SK-N-MC (cell line): ENCODE data around the gene NLGN1.
A peak's percentile ranks its signal among the peaks of the same experiment; 100 is the strongest.
"Not testable (repeated sequence)": the region's sequence is repeated elsewhere in the genome, so short reads cannot be mapped to it uniquely, and the experiment has no call there.

Source experiments
- DNase-seq: peaks from one replicate; pipeline ENCODE4 v3.0.0-alpha.2; 2011; ENCODE audit warnings: low read depth, low spot score
- H3K27ac ChIP-seq: fragments of 200-600 bp; sonication (generic); 2 replicates; pipeline ENCODE4 v1.5.1; 2016; ENCODE audit warnings: mixed run types
- H3K36me3 ChIP-seq: fragments of 200-600 bp; sonication (generic); 2 replicates; pipeline ENCODE4 v1.6.1; 2017; ENCODE audit warnings: antibody characterized with exemption, low read length, mixed read lengths; ENCODE audit not compliant: insufficient read depth
- H3K4me3 ChIP-seq: fragments of 200-600 bp; sonication (generic); 2 replicates; pipeline ENCODE4 v1.5.1; 2016
- H3K9ac ChIP-seq: fragments of 200-600 bp; sonication (generic); 2 replicates; pipeline ENCODE4 v1.8.0; 2017; ENCODE audit warnings: mixed run types, mixed read lengths; ENCODE audit not compliant: insufficient read length
- H3K9me3 ChIP-seq: fragments of 200-600 bp; sonication (generic); 2 replicates; pipeline ENCODE4 v1.6.1; 2017; ENCODE audit warnings: low read depth, mild to moderate bottlenecking, antibody characterized with exemption, low read length, moderate library complexity, mixed read lengths
- EZH2 ChIP-seq: fragments of 200-600 bp; sonication (generic); IDR thresholded peaks from one replicate; pipeline ENCODE4 v1.6.1; 2017; ENCODE audit warnings: antibody characterized with exemption
- FOXP2 ChIP-seq: optimal IDR thresholded peaks from 2 replicates; pipeline ENCODE3; 2011; ENCODE audit warnings: mild to moderate bottlenecking, moderate library complexity; ENCODE audit not compliant: insufficient read depth; ENCODE audit errors: extremely low read length, control extremely low read depth
- POLR2AphosphoS5 ChIP-seq: IDR thresholded peaks from 2 replicates; pipeline ENCODE4 v1.6.1; 2012; ENCODE audit warnings: mild to moderate bottlenecking, low read depth, low read length, borderline replicate concordance

Gene NLGN1

GRCh38 chr3:173589116-173589515 lies 191.6 kb downstream of the NLGN1 start:
- H3K9me3 ChIP-seq = no peaks in the 10 kb centered on the region
- TF ChIP-seq POLR2AphosphoS5 = no peak
- TF ChIP-seq EZH2 = no peak
- TF ChIP-seq FOXP2 = no peak
- peak overlapping the region; percentile 44; the same call in 1 of the 2 replicates for H3K27ac ChIP-seq
- H3K36me3 ChIP-seq = no peaks in the 10 kb centered on the region
- no peak overlapping the region for H3K9ac ChIP-seq
- no peak for DNase-seq
- H3K4me3 ChIP-seq = peak overlapping the region; percentile 14

DNA sequence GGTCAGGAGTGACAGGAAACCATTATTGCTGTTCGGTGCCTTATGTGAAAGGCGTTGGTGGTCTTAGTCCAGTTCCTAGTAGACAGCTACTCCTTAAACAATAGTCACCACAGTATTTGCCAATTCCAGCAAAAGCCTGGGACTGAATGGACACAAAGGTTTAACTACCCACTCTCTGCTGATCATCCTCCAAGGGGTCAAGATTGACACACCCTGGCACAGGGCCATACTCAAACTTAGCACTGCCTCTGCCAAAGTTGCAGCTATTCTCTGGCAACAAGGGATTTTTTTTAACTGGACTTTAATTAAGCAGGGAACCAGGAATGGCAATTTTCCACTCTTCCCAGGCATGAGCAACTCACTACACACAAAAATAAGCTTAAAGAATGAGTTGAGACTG lies 193.9 kb downstream of the NLGN1 start:
- H3K9me3 ChIP-seq = no peaks in the 10 kb centered on the region
- H3K4me3 ChIP-seq = no peak overlapping the region
- H3K27ac ChIP-seq = no peak overlapping the region
- TF ChIP-seq FOXP2 (no peak), POLR2AphosphoS5 (no peak), EZH2 (no peak)
- no peak for DNase-seq
- no peaks in the 10 kb centered on the region for H3K36me3 ChIP-seq
- no peak overlapping the region for H3K9ac ChIP-seq

DNA sequence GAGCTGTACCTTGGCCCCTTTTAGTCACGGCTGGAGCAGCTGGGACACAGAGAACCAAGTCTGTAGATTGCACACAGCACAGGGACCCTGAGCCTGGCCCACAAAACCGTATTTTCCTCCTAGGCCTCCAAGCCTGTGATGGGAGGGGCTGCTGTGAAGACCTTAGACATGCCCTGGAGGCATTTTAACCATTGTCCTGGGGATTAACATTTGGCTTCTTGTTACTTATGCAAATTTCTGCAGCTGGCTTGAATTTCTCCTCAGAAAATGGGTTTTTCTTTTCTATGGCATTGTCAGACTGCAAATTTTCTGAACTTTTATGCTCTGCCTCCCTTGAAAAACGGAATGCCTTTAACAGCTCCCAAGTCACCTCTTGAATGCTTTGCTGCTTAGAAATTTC lies 197.3 kb downstream of the NLGN1 start:
- not testable (repeated sequence) for DNase-seq, H3K36me3 ChIP-seq, H3K9ac ChIP-seq, H3K27ac ChIP-seq, H3K9me3 ChIP-seq, H3K4me3 ChIP-seq

DNA sequence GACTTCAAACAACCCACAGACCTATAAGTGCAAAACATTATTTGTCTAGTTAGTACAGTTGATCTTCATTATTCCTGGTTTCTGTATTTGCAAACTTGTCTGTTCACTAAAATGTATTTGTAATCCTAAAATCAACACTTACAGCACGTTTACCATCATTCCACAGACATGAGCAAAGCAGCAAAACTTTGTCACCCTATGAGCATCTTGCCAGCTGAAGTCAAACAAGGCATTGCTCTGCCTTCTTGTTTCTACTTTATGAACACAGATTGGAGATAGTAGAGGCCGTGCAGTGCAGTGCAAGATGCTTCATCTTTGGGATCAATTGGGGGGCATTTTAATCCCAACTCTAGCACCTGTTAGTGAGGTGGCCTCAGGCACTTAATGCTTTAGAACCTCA lies 202.1 kb downstream of the NLGN1 start:
- no peak for TF ChIP-seq FOXP2
- no peak for TF ChIP-seq POLR2AphosphoS5
- no peak for TF ChIP-seq EZH2
- H3K4me3 ChIP-seq = no peak overlapping the region
- H3K36me3 ChIP-seq = no peaks in the 10 kb centered on the region
- no peak for DNase-seq
- H3K9ac ChIP-seq = no peak overlapping the region
- H3K9me3 ChIP-seq = no peaks in the 10 kb centered on the region
- no peak overlapping the region for H3K27ac ChIP-seq

DNA sequence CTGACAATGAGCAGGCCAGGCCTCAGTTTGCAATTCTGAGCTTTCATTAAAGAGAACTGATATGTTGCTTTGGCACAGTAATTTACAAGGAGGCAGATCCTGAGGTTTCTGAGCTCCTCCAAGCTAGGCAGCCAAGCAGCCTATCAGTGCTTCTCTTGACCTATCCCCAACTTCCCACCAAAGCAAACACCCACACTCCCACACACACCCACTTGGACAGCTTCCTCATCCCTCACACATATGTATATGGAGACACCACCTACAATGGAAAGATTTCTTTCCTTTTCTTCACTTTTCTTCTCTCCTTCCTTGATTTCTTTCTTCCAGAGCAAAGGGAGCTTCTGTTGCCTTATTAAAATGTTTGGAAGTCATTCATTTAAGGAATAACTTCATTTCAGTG lies 217.0 kb downstream of the NLGN1 start:
- no peak for TF ChIP-seq EZH2
- no peak for TF ChIP-seq POLR2AphosphoS5
- no peak for TF ChIP-seq FOXP2
- H3K9me3 ChIP-seq = no peaks in the 10 kb centered on the region
- H3K4me3 ChIP-seq = no peak overlapping the region
- DNase-seq = no peak
- no peaks in the 10 kb centered on the region for H3K36me3 ChIP-seq
- no peak overlapping the region for H3K9ac ChIP-seq
- H3K27ac ChIP-seq = no peak overlapping the region

- TF ChIP-seq POLR2AphosphoS5 (no peak), EZH2 (no peak), FOXP2 (no peak)
- Histone ChIP-seq H3K36me3 (no peaks in the 10 kb centered on the region), H3K9ac (no peak overlapping the region), H3K4me3 (no peak overlapping the region), H3K27ac (no peak overlapping the region), H3K9me3 (no peaks in the 10 kb centered on the region)
- DNase-seq = no peak
These were observed 218.1 kb downstream of the NLGN1 start for GRCh38 chr3:173615661-173616060.

DNA sequence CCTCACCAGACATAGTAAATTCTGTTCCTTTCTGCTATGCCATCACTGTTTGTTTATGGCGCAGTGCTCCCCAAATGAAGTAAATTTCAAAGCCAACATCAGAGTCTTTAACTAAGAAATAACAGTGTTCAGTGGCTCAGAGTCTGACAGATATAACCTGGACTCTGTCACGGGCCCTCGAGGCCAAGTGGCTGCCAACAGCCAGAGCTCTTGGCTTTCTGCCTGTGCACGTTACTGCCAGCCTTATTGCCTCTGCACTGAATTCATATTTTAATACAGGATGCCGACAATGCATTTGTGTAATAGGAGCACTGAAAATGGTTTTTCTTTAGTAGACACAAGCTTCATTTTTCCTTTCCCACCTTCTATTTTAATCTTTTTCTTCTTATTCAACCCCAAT lies 219.9 kb downstream of the NLGN1 start:
- H3K4me3 ChIP-seq = no peak overlapping the region
- H3K27ac ChIP-seq = no peak overlapping the region
- no peak for TF ChIP-seq FOXP2
- no peak for TF ChIP-seq POLR2AphosphoS5
- no peak for TF ChIP-seq EZH2
- no peak for DNase-seq
- no peak overlapping the region for H3K9ac ChIP-seq
- no peaks in the 10 kb centered on the region for H3K9me3 ChIP-seq
- no peaks in the 10 kb centered on the region for H3K36me3 ChIP-seq

- no peaks in the 10 kb centered on the region for H3K9me3 ChIP-seq
- H3K4me3 ChIP-seq = no peak overlapping the region
- H3K36me3 ChIP-seq = no peaks in the 10 kb centered on the region
- no peak overlapping the region for H3K9ac ChIP-seq
- no peak for TF ChIP-seq POLR2AphosphoS5
- TF ChIP-seq FOXP2 = no peak
- no peak for TF ChIP-seq EZH2
- no peak overlapping the region for H3K27ac ChIP-seq
- no peak for DNase-seq
These were observed 220.6 kb downstream of the NLGN1 start for GRCh38 chr3:173618148-173618547.

DNA sequence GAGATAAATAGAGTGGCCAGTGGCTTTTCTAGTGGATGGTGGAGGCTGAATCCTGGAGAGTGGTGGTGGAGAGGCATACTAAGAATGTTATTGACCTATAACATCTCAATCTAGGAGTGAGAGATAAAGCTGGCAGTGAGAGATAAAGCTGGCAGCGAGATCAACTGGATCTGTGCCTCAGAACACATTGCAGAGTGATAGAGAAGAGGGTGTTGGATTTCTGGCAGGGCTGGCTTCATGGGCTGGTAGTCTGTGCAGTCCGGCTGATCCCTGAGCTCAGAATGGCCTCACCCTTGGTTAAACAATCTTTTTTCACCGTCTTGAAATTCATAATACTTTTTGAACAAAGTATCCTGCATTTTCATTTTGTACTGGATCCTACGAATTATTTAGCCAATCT lies 221.2 kb downstream of the NLGN1 start:
- no peak overlapping the region for H3K27ac ChIP-seq
- no peak overlapping the region for H3K4me3 ChIP-seq
- H3K9ac ChIP-seq = no peak overlapping the region
- TF ChIP-seq EZH2 (no peak), FOXP2 (no peak), POLR2AphosphoS5 (no peak)
- no peaks in the 10 kb centered on the region for H3K9me3 ChIP-seq
- DNase-seq = no peak
- no peaks in the 10 kb centered on the region for H3K36me3 ChIP-seq
